Measurements from ENCODE around the gene MPI.

MPI gene, protein sequence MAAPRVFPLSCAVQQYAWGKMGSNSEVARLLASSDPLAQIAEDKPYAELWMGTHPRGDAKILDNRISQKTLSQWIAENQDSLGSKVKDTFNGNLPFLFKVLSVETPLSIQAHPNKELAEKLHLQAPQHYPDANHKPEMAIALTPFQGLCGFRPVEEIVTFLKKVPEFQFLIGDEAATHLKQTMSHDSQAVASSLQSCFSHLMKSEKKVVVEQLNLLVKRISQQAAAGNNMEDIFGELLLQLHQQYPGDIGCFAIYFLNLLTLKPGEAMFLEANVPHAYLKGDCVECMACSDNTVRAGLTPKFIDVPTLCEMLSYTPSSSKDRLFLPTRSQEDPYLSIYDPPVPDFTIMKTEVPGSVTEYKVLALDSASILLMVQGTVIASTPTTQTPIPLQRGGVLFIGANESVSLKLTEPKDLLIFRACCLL

GRCh38 chr15:74889883-74890664, at the start of gene MPI:
Gene MPI, plus strand, starts transcription at chr15:74890042. Its CDS starts 32 bp downstream, at chr15:74890074.
- TF ChIP-seq CTCF (IDR thresholded peaks at IDR 0.05; ENCODE audit: low read depth, low read length), result no peak
- H3K27me3 ChIP-seq (ENCODE audit: insufficient read depth, low read depth, severe bottlenecking), result no peaks in the 10 kb centered on the region
- H3K4me3 ChIP-seq (ENCODE audit: low read depth, low read length), result peak within 1 kb of the TSS; percentile 95
- DNase-seq, result peak; percentile 91
- peaks cover 28% of the 10 kb centered on the region for H3K36me3 ChIP-seq
- H3K27ac ChIP-seq, result peak within 1 kb of the TSS; percentile 79
- H3K9me3 ChIP-seq (ENCODE audit: severe bottlenecking), result no peaks in the 10 kb centered on the region

DNA sequence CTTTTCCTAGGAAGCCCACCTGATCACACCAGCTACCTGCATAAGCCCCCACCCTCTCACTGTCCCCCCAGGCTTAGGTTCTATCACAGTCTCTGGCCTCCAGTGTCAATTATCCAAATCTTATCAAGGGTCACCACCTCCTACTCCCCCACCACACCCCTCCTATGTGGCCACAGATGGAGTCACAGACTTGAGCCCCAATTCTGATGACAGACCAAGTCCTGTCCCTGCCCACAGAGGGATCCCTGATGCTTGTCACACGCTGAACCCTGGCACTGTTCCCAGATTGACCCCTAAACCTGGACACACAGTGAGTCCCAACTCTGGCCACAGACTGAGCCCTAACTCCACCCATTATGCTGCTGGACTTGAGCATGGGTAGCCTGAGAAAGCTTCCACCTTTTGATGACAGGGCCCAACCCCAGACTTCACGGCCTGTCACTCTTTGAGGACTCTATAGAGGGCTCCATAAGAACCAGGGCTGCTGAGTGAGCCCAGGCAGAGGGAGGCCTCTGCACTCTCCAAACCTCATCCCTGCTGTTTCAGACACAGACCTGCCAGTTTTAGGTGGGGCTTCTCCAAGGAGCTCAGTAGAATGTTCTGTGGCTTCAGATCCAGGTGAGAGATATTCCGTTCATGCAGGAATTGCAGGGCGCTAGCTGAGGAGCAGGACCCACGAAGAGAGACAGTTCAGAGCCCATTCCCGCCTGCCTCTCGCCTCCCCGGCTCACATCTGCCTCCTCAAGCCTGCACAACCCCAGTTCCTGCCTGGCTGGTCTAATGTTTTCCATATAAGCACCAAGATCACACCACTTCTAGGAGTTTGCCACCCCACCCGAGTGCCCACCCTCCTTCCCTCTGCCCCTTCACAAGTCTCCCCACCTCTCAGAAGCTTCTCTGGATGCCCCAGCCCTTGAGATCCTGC, 48.7 kb upstream of the MPI start:
- H3K36me3 ChIP-seq, result peaks cover 52% of the 10 kb centered on the region
- DNase-seq, result no peak
- H3K9me3 ChIP-seq (ENCODE audit: severe bottlenecking), result no peaks in the 10 kb centered on the region

GRCh38 chr15:74841891-74842373, 47.9 kb upstream of the MPI start:
- H3K36me3 ChIP-seq, result peaks cover 49% of the 10 kb centered on the region
- peak overlapping the region; percentile 71 for H3K4me3 ChIP-seq (ENCODE audit: low read depth, low read length)
- TF ChIP-seq CTCF (IDR thresholded peaks at IDR 0.05; ENCODE audit: low read depth, low read length), result no peak
- no peaks in the 10 kb centered on the region for H3K9me3 ChIP-seq (ENCODE audit: severe bottlenecking)
- no peak for DNase-seq
- peak overlapping the region; percentile 96 for H3K27ac ChIP-seq
- H3K27me3 ChIP-seq (ENCODE audit: insufficient read depth, low read depth, severe bottlenecking), result no peaks in the 10 kb centered on the region

More for the DNA sequence above, 48.7 kb upstream of the MPI start:
- Histone ChIP-seq H3K27ac (no peak overlapping the region), H3K27me3 (ENCODE audit: insufficient read depth, low read depth, severe bottlenecking) (no peaks in the 10 kb centered on the region), H3K4me3 (ENCODE audit: low read depth, low read length) (no peak overlapping the region)
- TF ChIP-seq CTCF (IDR thresholded peaks at IDR 0.05; ENCODE audit: low read depth, low read length), result no peak

GRCh38 chr15:74842581-74843444, 47.0 kb upstream of the MPI start, which contains the start of gene ULK3:
Gene ULK3, minus strand, starts transcription at chr15:74843156. Its CDS starts 51 bp downstream, at chr15:74843105.
- Histone ChIP-seq H3K27ac (peak within 1 kb of the TSS; percentile 96), H3K36me3 (peaks cover 54% of the 10 kb centered on the region), H3K4me3 (ENCODE audit: low read depth, low read length) (peak within 1 kb of the TSS; percentile 71), H3K9me3 (ENCODE audit: severe bottlenecking) (no peaks in the 10 kb centered on the region), H3K27me3 (ENCODE audit: insufficient read depth, low read depth, severe bottlenecking) (no peaks in the 10 kb centered on the region)
- peak; percentile 62 for TF ChIP-seq CTCF (IDR thresholded peaks at IDR 0.05; ENCODE audit: low read depth, low read length)
- peak; percentile 90 for DNase-seq
